Osteoblast (primary cell): ENCODE data around the gene ELMOD2. TPM values are rescaled to one million over a fixed set of nuclear protein-coding genes. Genes with fewer than 3 reads are reported as not detected.
A peak's percentile ranks its signal among the peaks of the same experiment; 100 is the strongest.

ENCODE experiments used
- DNase-seq: peaks from one replicate; pipeline ENCODE4 v3.0.0; 2011; ENCODE audit warnings: low spot score, mixed read lengths; ENCODE audit not compliant: insufficient read length; ENCODE audit errors: missing footprints
- H2AFZ ChIP-seq: 2 replicates; pipeline ENCODE4 v1.6.0; 2011; ENCODE audit warnings: mild to moderate bottlenecking, low read length
- H3K27ac ChIP-seq: 2 replicates; pipeline ENCODE4 v1.5.1; 2011; ENCODE audit warnings: mild to moderate bottlenecking, low read depth, low read length, moderate library complexity
- H3K27me3 ChIP-seq: 2 replicates; pipeline ENCODE4 v1.6.0; 2012; ENCODE audit warnings: mild to moderate bottlenecking, control low read depth, inconsistent platforms, low read length, moderate library complexity; ENCODE audit not compliant: insufficient read depth
- H3K36me3 ChIP-seq: 2 replicates; pipeline ENCODE4 v1.5.1; 2011; ENCODE audit warnings: mild to moderate bottlenecking, low read length, control low read depth, moderate library complexity; ENCODE audit not compliant: insufficient read depth
- H3K4me1 ChIP-seq: 2 replicates; pipeline ENCODE4 v1.5.1; 2011; ENCODE audit warnings: mild to moderate bottlenecking, low read length, control low read depth, moderate library complexity; ENCODE audit not compliant: insufficient read depth
- H3K4me2 ChIP-seq: 2 replicates; pipeline ENCODE4 v1.6.0; 2011; ENCODE audit warnings: mild to moderate bottlenecking, low read length; ENCODE audit not compliant: insufficient read depth
- H3K4me3 ChIP-seq: fragments of 200-600 bp; sonication (generic); 3 replicates; pipeline ENCODE4 v1.5.1; 2012; ENCODE audit warnings: mild to moderate bottlenecking, low read length, inconsistent platforms; ENCODE audit not compliant: insufficient read depth
- H3K79me2 ChIP-seq: 2 replicates; pipeline ENCODE4 v1.6.0; 2012; ENCODE audit warnings: mild to moderate bottlenecking, low read length, control low read depth, inconsistent platforms; ENCODE audit not compliant: insufficient read depth
- H3K9me3 ChIP-seq: 2 replicates; pipeline ENCODE4 v1.5.1; 2011; ENCODE audit warnings: low read depth, low read length, control low read depth
- H4K20me1 ChIP-seq: 2 replicates; pipeline ENCODE4 v1.6.0; 2012; ENCODE audit warnings: mild to moderate bottlenecking, low read length, control low read depth; ENCODE audit not compliant: insufficient read depth
- CTCF ChIP-seq: IDR thresholded peaks from 2 replicates; pipeline ENCODE4 v1.5.1; 2011; ENCODE audit warnings: mild to moderate bottlenecking, low read depth, low read length, moderate library complexity; ENCODE audit errors: extremely low read depth
- total RNA-seq: library from RNA; depleted of rRNA; stranded (reverse); fragments of >200 nt; gene quantifications from 2 replicates; pipeline ENCODE4 v1.2.3, GENCODE V29; 2012

Gene ELMOD2
- total RNA-seq, 1 donor, result 35.1 TPM

GRCh38 chr4:140569307-140569638, 45.3 kb downstream of the ELMOD2 start:
- Histone ChIP-seq H3K79me2 (no peaks in the 10 kb centered on the region), H2AFZ (no peak overlapping the region), H3K4me3 (peak overlapping the region; percentile 56), H4K20me1 (no peaks in the 10 kb centered on the region), H3K36me3 (no peaks in the 10 kb centered on the region), H3K27me3 (peaks cover 78% of the 10 kb centered on the region), H3K4me2 (peak overlapping the region; percentile 64), H3K9me3 (peaks cover 3% of the 10 kb centered on the region), H3K4me1 (peaks cover 9% of the 10 kb centered on the region), H3K27ac (no peak overlapping the region)
- no peak for TF ChIP-seq CTCF
- DNase-seq, result no peak

- no peak for TF ChIP-seq CTCF
- no peak overlapping the region for H3K4me2 ChIP-seq
- no peak for DNase-seq
- no peaks in the 10 kb centered on the region for H3K79me2 ChIP-seq
- no peaks in the 10 kb centered on the region for H3K36me3 ChIP-seq
- H3K4me3 ChIP-seq, result no peak overlapping the region
- H3K9me3 ChIP-seq, result peaks cover 3% of the 10 kb centered on the region
- no peak overlapping the region for H2AFZ ChIP-seq
- peaks cover 74% of the 10 kb centered on the region for H3K27me3 ChIP-seq
- H3K27ac ChIP-seq, result no peak overlapping the region
- H4K20me1 ChIP-seq, result no peaks in the 10 kb centered on the region
- peaks cover 9% of the 10 kb centered on the region for H3K4me1 ChIP-seq
Measured at GRCh38 chr4:140571620-140572019, 47.7 kb downstream of the ELMOD2 start.

- no peak for TF ChIP-seq CTCF
- Histone ChIP-seq H2AFZ (no peak overlapping the region), H3K36me3 (no peaks in the 10 kb centered on the region), H4K20me1 (no peaks in the 10 kb centered on the region), H3K4me3 (no peak overlapping the region), H3K79me2 (no peaks in the 10 kb centered on the region), H3K27me3 (peaks cover 68% of the 10 kb centered on the region), H3K4me2 (no peak overlapping the region), H3K9me3 (peaks cover 3% of the 10 kb centered on the region), H3K4me1 (no peaks in the 10 kb centered on the region), H3K27ac (no peak overlapping the region)
- no peak for DNase-seq
Measured at GRCh38 chr4:140575489-140575888, 51.5 kb downstream of the ELMOD2 start.

GRCh38 chr4:140579278-140579677, 55.3 kb downstream of the ELMOD2 start:
- no peak overlapping the region for H3K4me2 ChIP-seq
- peaks cover 60% of the 10 kb centered on the region for H3K27me3 ChIP-seq
- no peak for DNase-seq
- H3K4me3 ChIP-seq, result no peak overlapping the region
- no peaks in the 10 kb centered on the region for H3K36me3 ChIP-seq
- no peaks in the 10 kb centered on the region for H3K79me2 ChIP-seq
- H3K27ac ChIP-seq, result no peak overlapping the region
- H3K4me1 ChIP-seq, result no peaks in the 10 kb centered on the region
- no peaks in the 10 kb centered on the region for H3K9me3 ChIP-seq
- no peak overlapping the region for H2AFZ ChIP-seq
- no peak for TF ChIP-seq CTCF
- no peaks in the 10 kb centered on the region for H4K20me1 ChIP-seq
